GM23248 (cell line): Measurements from ENCODE around the gene UBR3. TPM values are rescaled to one million over a fixed set of nuclear protein-coding genes. Genes with fewer than 3 reads are reported as not detected.

Experiments
- DNase-seq: peaks from one replicate; pipeline ENCODE4 v3.0.0-alpha.2; 2015
- H2AFZ ChIP-seq: fragments of 200-600 bp; sonication (generic); 2 replicates; pipeline ENCODE4 v1.6.1; 2016; ENCODE audit warnings: antibody characterized with exemption
- H3F3A ChIP-seq: fragments of 200-600 bp; sonication (generic); 2 replicates; pipeline ENCODE4 v1.6.1; 2016; ENCODE audit warnings: mild to moderate bottlenecking, antibody characterized with exemption, mixed run types; ENCODE audit not compliant: insufficient read depth
- H3K27ac ChIP-seq: fragments of 200-600 bp; sonication (generic); 2 replicates; pipeline ENCODE4 v1.5.1; 2016; ENCODE audit warnings: mild to moderate bottlenecking
- H3K27me3 ChIP-seq: fragments of 200-600 bp; sonication (generic); replicated peaks from 2 replicates; pipeline ENCODE4 v1.6.1; 2016; ENCODE audit warnings: mild to moderate bottlenecking; ENCODE audit not compliant: insufficient read depth
- H3K36me3 ChIP-seq: fragments of 200-600 bp; sonication (generic); 2 replicates; pipeline ENCODE4 v1.6.1; 2016; ENCODE audit warnings: low read depth, mild to moderate bottlenecking
- H3K4me1 ChIP-seq: fragments of 200-600 bp; sonication (generic); 2 replicates; pipeline ENCODE4 v1.6.1; 2016; ENCODE audit warnings: mild to moderate bottlenecking; ENCODE audit not compliant: insufficient read depth
- H3K4me2 ChIP-seq: fragments of 200-600 bp; sonication (generic); one replicate; pipeline ENCODE4 v1.6.1; 2016; ENCODE audit warnings: mild to moderate bottlenecking; ENCODE audit not compliant: unreplicated experiment
- H3K4me3 ChIP-seq: fragments of 200-600 bp; sonication (generic); 2 replicates; pipeline ENCODE4 v1.5.1; 2016; ENCODE audit warnings: mild to moderate bottlenecking
- H3K79me2 ChIP-seq: fragments of 200-600 bp; sonication (generic); 2 replicates; pipeline ENCODE4 v1.6.1; 2016; ENCODE audit warnings: mild to moderate bottlenecking; ENCODE audit not compliant: insufficient read depth
- H3K9ac ChIP-seq: fragments of 200-600 bp; sonication (generic); 2 replicates; pipeline ENCODE4 v1.6.1; 2016; ENCODE audit warnings: mild to moderate bottlenecking
- H3K9me2 ChIP-seq: fragments of 200-600 bp; sonication (generic); 2 replicates; pipeline ENCODE4 v1.6.1; 2016; ENCODE audit warnings: mixed run types, mild to moderate bottlenecking, moderate library complexity; ENCODE audit not compliant: insufficient read depth
- H3K9me3 ChIP-seq: fragments of 200-600 bp; sonication (generic); one replicate; pipeline ENCODE4 v1.6.1; 2017; ENCODE audit warnings: low read depth
- H4K20me1 ChIP-seq: fragments of 200-600 bp; sonication (generic); 2 replicates; pipeline ENCODE4 v1.6.0; 2016; ENCODE audit not compliant: insufficient read depth
- EZH2 ChIP-seq: fragments of 200-600 bp; sonication (generic); IDR thresholded peaks from 2 replicates; pipeline ENCODE4 v1.6.1; 2018; ENCODE audit warnings: antibody characterized with exemption, mild to moderate bottlenecking; ENCODE audit not compliant: insufficient read depth, poor library complexity, severe bottlenecking
- EZH2phosphoT487 ChIP-seq: fragments of 200-600 bp; sonication (generic); IDR thresholded peaks from 2 replicates; pipeline ENCODE4 v1.6.1; 2018; ENCODE audit warnings: antibody characterized with exemption, moderate library complexity, mild to moderate bottlenecking, low read depth; ENCODE audit not compliant: insufficient read depth
- WGBS, 2 experiments: methylation state at CpG; one replicate each; pipeline ENCODE4 v1.1.6; 2015 to 2017; ENCODE audit warnings: low lambda C conversion rate in 2 of 2, low coverage in 1 of 2; ENCODE audit errors: missing lambda C conversion rate in 2 of 2; 5-methylcytosine and 5-hydroxymethylcytosine counted together
- in situ Hi-C: fragments of 300-500 bp; cut with MboI; formaldehyde crosslinking; loops from 2 replicates; pipeline ENCODE4 v1.15.0; 2020
- polyA plus RNA-seq: library from polyadenylated mRNA; unstranded; fragments of >200 nt; fragmentation: Nextera tagmentation; extraction: Ambion mirVana; gene quantifications from 2 replicates; pipeline ENCODE4 v1.2.1, GENCODE V29; 2016
- total RNA-seq: library from RNA; depleted of rRNA; stranded (reverse); fragments of >200 nt; shearing (Covaris generic); gene quantifications from 2 replicates; pipeline ENCODE4 v1.2.3, GENCODE V29; 2014

The UBR3 gene
- total and polyA plus RNA-seq, 2 experiments from 2014 or later = 8.9 to 22.4 TPM

DNA sequence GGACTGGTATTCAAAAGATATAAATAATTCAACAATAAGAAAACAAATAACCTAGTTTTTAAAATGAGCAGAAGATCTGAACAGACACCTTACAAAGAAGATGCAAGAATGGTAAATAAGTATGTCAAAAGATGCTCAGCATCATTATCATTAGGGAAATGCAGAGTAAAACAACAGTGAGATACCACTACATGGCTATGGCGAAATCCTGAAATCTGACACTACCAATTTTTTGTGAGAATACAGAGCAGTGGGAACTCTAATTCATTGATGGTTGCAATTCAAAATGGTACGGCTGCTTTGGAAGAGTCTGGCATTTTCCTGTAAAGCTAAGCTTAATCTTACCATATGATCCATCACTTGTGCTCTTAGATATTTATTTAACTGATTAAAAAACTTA, 151.8 kb downstream of the UBR3 start:
- Histone ChIP-seq H3K27ac (no peak overlapping the region), H3K4me3 (no peak overlapping the region), H4K20me1 (no peaks in the 10 kb centered on the region), H3K79me2 (peaks cover 37% of the 10 kb centered on the region), H3K9me2 (no peaks in the 10 kb centered on the region), H3K9me3 (peaks cover 8% of the 10 kb centered on the region), H3F3A (no peaks in the 10 kb centered on the region), H3K4me1 (no peaks in the 10 kb centered on the region), H2AFZ (no peak overlapping the region), H3K9ac (no peak overlapping the region), H3K4me2 (no peak overlapping the region), H3K36me3 (0 out of 2 replicates have a peak, but pooled peaks cover 6% of the 10 kb centered on the region), H3K27me3 (no peaks in the 10 kb centered on the region)
- TF ChIP-seq EZH2phosphoT487 = no peak
- no peak for TF ChIP-seq EZH2
- DNase-seq = no peak
- WGBS, 2 experiments = 96 to 98% methylated on average over 2 of the region's 2 CpGs
- in situ Hi-C loops = no loop called here

DNA sequence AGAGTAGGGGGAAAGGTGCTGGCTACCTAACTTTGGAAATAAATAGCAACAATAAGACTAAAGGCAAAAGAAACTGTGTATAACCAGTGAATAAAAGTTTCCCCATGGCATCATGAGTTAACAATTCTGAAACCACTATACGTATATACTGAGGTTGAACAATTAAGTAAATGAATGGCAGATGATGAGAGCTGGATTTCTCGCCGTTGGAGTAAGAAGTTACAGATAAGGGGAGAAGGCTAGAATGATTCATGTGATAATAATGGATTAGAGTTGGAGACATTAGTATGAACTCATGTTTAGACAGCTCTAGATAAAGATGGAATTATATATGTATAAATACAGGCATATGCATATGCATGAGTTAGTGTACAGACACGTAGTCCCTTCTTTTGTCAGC, 152.7 kb downstream of the UBR3 start:
- no peaks in the 10 kb centered on the region for H3F3A ChIP-seq
- H3K9me2 ChIP-seq = no peaks in the 10 kb centered on the region
- no peaks in the 10 kb centered on the region for H3K27me3 ChIP-seq
- H2AFZ ChIP-seq = no peak overlapping the region
- H3K9ac ChIP-seq = no peak overlapping the region
- in situ Hi-C loops = no loop called here
- H3K4me1 ChIP-seq = no peaks in the 10 kb centered on the region
- no peak overlapping the region for H3K27ac ChIP-seq
- H4K20me1 ChIP-seq = no peaks in the 10 kb centered on the region
- peaks cover 28% of the 10 kb centered on the region for H3K79me2 ChIP-seq
- H3K9me3 ChIP-seq = peaks cover 8% of the 10 kb centered on the region
- H3K4me3 ChIP-seq = no peak overlapping the region
- H3K4me2 ChIP-seq = no peak overlapping the region
- 98 to 99% methylated on average over 4 of the region's 4 CpGs for WGBS, 2 experiments
- no peak for DNase-seq
- no peak for TF ChIP-seq EZH2phosphoT487
- TF ChIP-seq EZH2 = no peak
- H3K36me3 ChIP-seq = 0 out of 2 replicates have a peak, but pooled peaks cover 6% of the 10 kb centered on the region

DNA sequence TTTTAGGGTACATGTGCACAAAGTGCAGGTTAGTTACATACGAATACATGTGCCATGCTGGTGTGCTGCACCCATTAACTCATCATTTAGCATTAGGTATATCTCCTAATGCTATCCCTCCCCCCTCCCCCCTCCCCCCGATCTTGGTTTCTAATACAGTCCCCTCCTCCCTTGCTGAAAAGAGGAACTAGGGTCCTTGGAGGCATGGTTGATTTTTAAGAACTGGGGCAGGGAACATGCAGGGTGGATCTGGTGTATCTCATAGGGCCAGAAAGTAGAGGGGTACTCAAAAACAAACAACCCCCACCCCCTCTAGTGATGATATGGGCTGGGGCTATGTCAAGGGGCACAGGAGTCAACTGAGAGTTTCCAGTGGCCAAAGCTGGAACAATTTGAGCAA, 153.4 kb downstream of the UBR3 start:
- Histone ChIP-seq H3K4me1 (no peaks in the 10 kb centered on the region), H3K27me3 (no peaks in the 10 kb centered on the region), H3K4me3 (no peak overlapping the region), H2AFZ (no peak overlapping the region), H3K9me3 (peaks cover 8% of the 10 kb centered on the region), H3F3A (no peaks in the 10 kb centered on the region), H4K20me1 (no peaks in the 10 kb centered on the region), H3K36me3 (0 out of 2 replicates have a peak, but pooled peaks cover 6% of the 10 kb centered on the region), H3K9ac (no peak overlapping the region), H3K4me2 (no peak overlapping the region), H3K9me2 (no peaks in the 10 kb centered on the region), H3K27ac (no peak overlapping the region), H3K79me2 (peaks cover 25% of the 10 kb centered on the region)
- WGBS, 2 experiments = 98 to 100% methylated on average over 2 of the region's 2 CpGs
- DNase-seq = no peak
- TF ChIP-seq EZH2phosphoT487 (no peak), EZH2 (no peak)
- in situ Hi-C loops = no loop called here

- no peaks in the 10 kb centered on the region for H3K9me3 ChIP-seq
Measured at GRCh38 chr2:169982929-169983328, 155.7 kb downstream of the UBR3 start.

GRCh38 chr2:169983506-169983905, 156.3 kb downstream of the UBR3 start:
- Histone ChIP-seq H3F3A (no peaks in the 10 kb centered on the region), H3K9me2 (no peaks in the 10 kb centered on the region), H3K27me3 (no peaks in the 10 kb centered on the region), H3K36me3 (no peaks in the 10 kb centered on the region), H4K20me1 (no peaks in the 10 kb centered on the region), H3K9ac (no peak overlapping the region), H2AFZ (no peak overlapping the region), H3K9me3 (no peaks in the 10 kb centered on the region), H3K4me2 (no peak overlapping the region), H3K79me2 (0 out of 2 replicates have a peak, but pooled peaks cover 4% of the 10 kb centered on the region), H3K4me1 (no peaks in the 10 kb centered on the region), H3K4me3 (no peak overlapping the region), H3K27ac (no peak overlapping the region)
- in situ Hi-C loops = no loop called here
- DNase-seq = peak; percentile 56
- WGBS, 2 experiments = 77 to 83% methylated on average over 3 of the region's 3 CpGs
- no peak for TF ChIP-seq EZH2
- TF ChIP-seq EZH2phosphoT487 = no peak

More at GRCh38 chr2:169982929-169983328, 155.7 kb downstream of the UBR3 start:
- no peak overlapping the region for H3K4me3 ChIP-seq
- no peaks in the 10 kb centered on the region for H3K36me3 ChIP-seq
- H3K9ac ChIP-seq = no peak overlapping the region
- TF ChIP-seq EZH2 (no peak), EZH2phosphoT487 (no peak)
- DNase-seq = no peak
- no peak overlapping the region for H2AFZ ChIP-seq
- no peaks in the 10 kb centered on the region for H3K4me1 ChIP-seq
- 0 out of 2 replicates have a peak, but pooled peaks cover 4% of the 10 kb centered on the region for H3K79me2 ChIP-seq
- no peaks in the 10 kb centered on the region for H3F3A ChIP-seq
- WGBS, 2 experiments = 38 to 50% methylated on average over 1 of the region's 1 CpG
- no peaks in the 10 kb centered on the region for H4K20me1 ChIP-seq
- no peak overlapping the region for H3K27ac ChIP-seq
- no peaks in the 10 kb centered on the region for H3K9me2 ChIP-seq
- H3K27me3 ChIP-seq = no peaks in the 10 kb centered on the region
- in situ Hi-C loops = no loop called here
- no peak overlapping the region for H3K4me2 ChIP-seq
